G401 (cell line): Measurements from ENCODE around the gene FLVCR2. TPM values are rescaled to one million over a fixed set of nuclear protein-coding genes. Genes with fewer than 3 reads are reported as not detected.

Experiments used
- total RNA-seq: library from RNA; depleted of rRNA; stranded (reverse); fragments of >200 nt; shearing (Covaris generic); gene quantifications from 2 replicates; pipeline ENCODE4 v1.2.3, GENCODE V29; 2014; rRNA removed

FLVCR2 gene
- total RNA-seq, 1 experiment from 2014 or later: 1.6 TPM

Other genes with a start within 250 kb of the FLVCR2 start
- gene JDP2, start 150.6 kb upstream of the FLVCR2 start, total RNA-seq: 37.4 and 40.7 TPM in 2 replicates
- gene BATF, start 56.2 kb upstream of the FLVCR2 start, total RNA-seq: not detected in 2 replicates
- gene ERG28, start 82.3 kb downstream of the FLVCR2 start, total RNA-seq: 15.1 and 16.6 TPM in 2 replicates
- gene TTLL5, start 82.6 kb downstream of the FLVCR2 start, total RNA-seq: 20.7 and 25.6 TPM in 2 replicates